NCI-H1105 (cell line): ENCODE results near the gene CST6.
"Not testable (repeated sequence)": the region's sequence is repeated elsewhere in the genome, so short reads cannot be mapped to it uniquely, and the experiment has no call there.

Source experiments
- DNase-seq: peaks from one replicate; lab custom pipeline; 2025; lab: John Stamatoyannopoulos, UW

CST6 gene

GRCh38 chr11:65983589-65983987, 28.2 kb upstream of the CST6 start:
- no peak for DNase-seq

GRCh38 chr11:65987336-65987735, 24.5 kb upstream of the CST6 start:
- DNase-seq, result no peak

DNA sequence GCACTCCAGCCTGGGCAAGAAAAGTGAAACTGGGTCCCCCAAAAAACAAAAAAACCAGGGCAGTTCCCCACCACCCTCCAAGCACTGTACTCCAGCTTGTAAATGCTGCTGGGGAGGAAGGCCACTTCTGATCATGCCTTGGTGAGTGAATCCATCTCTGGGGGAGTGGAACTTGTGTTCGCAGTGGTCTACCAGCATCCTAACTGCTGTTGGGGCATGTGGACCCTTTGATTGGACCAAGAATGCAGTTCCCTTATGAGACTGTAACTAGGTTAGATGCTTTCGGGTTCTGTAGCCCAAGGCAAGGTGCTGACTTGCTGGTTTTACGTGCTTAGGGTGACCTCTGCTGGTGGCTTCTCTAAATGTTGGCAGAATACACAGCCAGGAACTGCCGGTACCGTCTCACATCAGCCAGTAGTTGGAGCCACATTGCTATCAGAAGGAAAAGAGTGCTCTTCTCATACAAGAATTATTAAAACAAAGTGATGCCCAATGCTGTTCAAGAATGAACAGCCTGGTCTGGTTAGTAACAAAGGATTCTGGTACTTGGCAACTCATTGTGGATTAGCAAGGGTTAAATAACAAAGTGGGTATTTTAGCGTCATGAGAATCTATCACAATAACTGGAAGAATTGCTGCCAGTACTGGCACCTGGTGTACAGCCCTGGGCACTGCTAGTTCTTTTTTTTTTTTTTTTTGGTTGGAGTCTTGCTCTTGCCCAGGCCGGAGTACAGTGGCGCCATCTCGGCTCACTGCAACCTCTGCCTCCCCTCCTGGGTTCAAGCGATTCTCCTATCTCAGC, 22.8 kb upstream of the CST6 start:
- peak; percentile 83 for DNase-seq

- no peak for DNase-seq
Observed at GRCh38 chr11:65992056-65992455, 19.8 kb upstream of the CST6 start.

DNA sequence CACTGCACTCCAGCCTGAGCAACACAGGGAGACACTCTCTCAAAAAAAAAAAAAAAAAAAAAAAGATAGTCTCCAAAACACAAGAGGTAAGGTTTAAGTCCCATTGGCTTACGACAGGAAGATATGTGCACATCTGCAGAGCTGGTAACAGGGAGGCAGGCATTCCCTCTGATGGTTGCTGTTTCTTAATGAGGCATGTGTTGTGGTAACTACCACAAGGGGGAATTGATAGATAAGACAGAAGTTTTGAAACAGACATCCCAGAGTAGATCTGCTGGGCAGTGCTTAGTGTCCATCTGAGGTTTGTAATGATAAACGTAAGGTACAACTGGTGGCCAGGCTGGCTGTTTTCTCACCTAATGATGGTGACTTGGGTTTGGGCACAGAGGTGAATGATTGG, 14.5 kb upstream of the CST6 start:
- no peak for DNase-seq

DNA sequence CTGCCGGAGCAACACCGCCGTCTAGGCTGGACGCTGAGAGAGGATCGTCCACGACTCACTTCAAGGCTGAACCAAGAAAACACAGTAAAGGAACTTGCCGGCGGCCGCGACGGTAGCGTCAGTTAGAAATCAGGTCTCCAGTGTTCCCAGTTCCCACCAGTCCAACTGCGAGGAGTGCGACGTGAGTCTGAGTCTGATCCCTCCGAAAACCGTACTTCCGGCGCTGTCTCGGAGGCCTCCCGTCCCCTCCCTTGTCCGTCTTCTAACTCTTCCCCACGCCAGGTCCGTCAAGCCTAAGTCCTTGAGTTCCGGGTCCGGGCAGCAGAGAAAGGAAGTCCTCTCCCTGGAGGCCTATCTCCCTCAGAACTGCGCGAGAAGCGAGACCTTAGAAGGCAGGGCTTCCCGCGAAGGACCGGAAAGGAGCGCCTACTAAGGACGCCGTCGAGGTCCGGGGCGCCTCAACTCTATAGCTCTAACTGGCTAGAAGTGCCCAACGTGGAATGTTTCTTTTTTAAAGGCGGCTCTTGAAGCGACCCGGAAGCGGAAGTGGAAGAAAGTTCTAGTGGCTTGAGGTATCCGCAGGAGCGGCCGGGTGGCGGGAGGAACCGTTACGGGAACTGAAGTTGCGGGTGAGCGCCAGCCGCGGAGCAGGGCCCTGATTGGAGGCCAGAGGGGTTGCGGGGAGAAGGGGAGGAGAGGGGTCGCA, 9.7 kb upstream of the CST6 start, which contains the start of the genes BANF1 and EIF1AD:
Gene BANF1, plus strand, starts transcription at position 562 of the 706 bp plus-strand sequence. CDS start 748 bp downstream, outside the sequence.
Gene EIF1AD, minus strand, starts transcription at position 216 of the 706 bp plus-strand sequence. CDS start 1,768 bp downstream, outside the sequence.
- DNase-seq, result peak; percentile 99

DNA sequence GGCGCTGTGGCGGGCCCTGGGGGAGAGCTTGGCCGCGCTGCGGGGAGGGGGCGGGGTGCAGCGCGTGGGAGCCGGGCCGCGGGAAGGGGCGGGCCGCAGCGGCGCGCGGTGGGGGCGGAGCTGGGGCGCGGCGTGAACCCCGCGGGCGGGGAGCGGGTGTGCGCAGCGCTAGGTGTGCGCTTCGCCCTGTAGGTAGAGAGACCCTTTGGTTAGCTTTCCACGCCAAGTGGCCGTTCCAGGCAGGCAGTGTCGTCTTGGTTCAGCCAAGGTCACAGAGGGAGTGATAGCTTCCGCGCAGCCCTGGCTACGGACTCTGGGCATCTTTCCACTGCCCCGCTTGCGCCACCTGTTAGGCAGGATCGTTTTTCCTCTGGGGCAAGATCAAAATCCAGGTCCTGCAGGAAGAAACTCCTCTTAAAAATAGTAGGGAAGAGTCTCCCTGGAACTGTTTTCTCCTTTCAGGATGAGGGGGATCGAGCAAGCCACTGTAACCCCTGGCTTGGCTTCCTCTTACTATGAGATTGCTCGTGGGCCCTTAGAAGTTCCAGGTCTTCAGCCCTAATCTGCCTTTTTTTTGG, 9.1 kb upstream of the CST6 start:
- no peak for DNase-seq

GRCh38 chr11:66003291-66003690, 8.5 kb upstream of the CST6 start:
- no peak for DNase-seq

DNA sequence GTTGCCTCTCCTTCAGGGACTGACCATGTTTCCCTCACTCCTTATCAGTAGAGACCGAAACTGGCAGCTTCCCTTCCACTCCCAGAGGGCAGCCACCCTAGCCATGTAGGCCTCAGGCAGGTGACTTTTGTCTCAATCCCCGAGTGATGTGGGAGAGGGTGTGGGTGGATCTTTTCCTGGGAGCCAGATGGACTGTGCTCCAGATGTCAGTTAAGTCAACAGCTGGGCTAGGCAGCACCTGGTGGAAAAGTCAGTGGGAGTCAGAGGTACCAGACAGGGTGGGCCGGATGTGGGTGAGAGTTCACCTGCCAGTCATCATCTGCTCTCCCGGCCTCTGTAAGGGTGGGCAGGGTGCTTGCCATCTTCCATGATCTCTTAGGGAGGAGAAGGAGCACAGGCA, 7.6 kb upstream of the CST6 start:
- no peak for DNase-seq

- DNase-seq, result no peak
Observed at GRCh38 chr11:66006134-66006890, 5.5 kb upstream of the CST6 start.

DNA sequence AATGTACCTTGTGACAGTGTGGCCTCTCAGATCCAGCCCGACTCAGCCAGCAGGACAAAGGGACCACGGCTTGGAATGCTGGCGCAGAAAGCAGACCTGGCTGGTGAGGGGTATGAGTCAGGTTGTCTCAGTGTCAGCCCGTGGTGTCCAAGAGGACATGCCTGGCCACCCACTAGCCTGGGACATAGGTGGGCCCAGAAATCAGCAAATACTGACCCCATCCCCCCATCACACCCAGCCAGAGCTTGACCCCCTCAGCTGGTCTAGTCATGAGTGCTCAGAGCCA, 5.0 kb upstream of the CST6 start:
- no peak for DNase-seq

DNA sequence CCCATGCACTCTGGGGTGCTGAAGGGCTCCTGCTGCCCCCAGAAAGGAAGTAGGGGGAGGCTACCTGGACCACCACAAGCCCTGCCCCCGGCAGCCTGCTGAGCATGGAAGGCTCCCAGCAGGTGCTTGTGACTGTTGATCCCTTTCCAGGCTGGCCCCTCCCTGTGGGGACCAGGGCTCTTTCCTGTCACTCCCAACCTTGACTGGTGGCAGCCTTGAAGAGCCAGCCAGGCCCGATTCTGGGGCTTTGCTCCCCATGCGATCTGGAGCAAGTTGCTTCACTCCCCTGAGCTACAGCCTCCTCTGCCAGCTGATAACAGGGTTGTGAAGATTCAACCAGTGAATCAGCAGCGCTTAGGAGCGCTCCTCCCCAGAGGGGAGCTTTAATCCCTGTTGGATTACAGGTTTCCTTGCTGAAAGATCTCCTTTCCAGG, 4.6 kb upstream of the CST6 start:
- DNase-seq, result no peak

DNA sequence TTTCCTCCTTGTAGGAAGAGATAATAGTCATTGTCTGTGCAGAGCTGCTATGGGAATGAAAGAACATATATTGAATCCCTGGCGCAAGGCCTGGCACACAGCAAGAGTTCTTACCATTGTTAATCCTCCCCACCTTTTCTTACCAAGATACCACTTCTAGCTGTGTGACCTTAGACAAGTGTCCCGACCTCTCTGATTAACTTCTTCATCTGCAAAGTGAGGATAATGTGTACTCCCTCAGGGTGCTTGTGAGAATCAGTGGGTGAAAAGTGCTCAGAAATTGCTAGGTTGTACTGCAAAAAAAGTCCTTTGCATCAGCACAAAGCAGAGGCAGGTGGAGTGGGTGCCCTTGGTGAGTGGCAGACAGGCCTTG, 3.7 kb upstream of the CST6 start:
- DNase-seq, result no peak

DNA sequence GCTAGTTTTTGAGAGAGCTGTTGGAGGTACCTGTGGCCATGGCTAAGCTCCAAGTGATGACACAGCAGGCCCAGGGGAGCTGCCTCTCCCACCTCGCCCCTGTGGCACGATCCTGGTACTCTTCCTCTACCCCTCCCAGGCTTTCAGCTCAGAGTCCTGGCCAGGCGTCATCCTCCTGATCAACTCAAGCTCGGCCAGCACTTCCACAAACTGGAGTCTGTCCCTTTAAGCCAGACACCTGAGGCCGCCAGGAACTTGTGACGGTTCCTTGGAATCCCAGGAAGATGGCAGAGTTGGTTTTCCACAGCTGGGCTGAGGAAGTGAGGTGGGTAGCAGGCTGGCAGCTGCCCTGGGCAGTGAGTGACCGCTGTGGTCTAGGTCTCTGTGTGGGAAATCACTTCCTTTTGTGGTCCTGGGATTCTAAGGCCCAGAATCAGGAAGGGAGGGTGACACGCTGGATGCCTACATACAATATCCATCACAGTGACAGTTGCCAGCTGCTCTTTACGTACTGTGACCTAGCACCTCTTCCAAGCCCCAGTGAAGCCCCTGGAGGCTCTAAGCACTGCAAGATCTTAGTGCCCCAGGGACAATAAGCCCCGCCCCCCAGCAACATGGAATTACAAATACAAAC, 3.2 kb upstream of the CST6 start:
- no peak for DNase-seq

DNA sequence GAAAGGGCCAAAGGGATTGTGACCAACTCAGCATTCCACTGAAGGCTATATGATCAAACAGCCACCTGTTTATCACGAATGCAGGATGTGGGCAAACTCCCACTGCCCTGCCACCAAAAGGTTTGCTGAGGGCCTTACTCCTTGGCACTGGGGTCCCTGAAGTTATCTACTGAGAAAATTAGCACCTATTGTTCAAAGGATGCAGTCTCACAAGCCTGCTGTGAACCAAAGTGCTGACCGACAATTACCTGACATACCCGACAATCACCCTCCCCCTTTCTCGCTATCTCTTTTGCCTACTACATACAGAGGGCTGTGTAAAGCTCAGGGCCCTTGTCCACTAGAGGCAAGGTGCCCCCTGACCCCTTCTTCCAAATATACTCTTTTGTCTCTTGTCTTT, 1.8 kb upstream of the CST6 start:
- not testable (repeated sequence) for DNase-seq

DNA sequence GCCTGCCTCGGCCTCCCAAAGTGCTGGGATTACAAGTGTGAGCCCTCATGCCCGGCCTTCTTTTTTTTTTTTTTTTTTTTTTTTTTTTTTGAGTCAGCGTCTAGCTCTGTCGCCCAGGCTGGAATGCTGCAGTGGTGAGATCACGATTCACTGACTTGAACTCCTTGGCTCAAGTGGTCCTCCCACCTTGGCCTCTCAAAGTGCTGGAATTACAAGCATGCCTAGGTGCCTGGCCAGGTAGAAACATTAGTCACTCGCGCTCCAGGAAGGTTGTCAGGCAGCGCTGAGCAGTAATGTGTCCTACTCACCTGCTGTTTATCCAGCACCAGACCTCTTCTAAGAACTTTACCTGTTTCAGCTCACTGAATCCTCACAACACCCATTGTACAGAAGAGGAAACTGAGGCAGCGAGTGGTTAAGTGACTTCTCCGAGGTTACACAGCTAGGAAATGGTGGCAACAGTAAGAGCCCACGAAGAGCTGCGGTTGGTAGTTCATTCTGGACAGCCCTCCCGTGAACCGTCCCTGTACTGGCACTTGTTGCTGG, 496 bp upstream of the CST6 start:
- no peak for DNase-seq

DNA sequence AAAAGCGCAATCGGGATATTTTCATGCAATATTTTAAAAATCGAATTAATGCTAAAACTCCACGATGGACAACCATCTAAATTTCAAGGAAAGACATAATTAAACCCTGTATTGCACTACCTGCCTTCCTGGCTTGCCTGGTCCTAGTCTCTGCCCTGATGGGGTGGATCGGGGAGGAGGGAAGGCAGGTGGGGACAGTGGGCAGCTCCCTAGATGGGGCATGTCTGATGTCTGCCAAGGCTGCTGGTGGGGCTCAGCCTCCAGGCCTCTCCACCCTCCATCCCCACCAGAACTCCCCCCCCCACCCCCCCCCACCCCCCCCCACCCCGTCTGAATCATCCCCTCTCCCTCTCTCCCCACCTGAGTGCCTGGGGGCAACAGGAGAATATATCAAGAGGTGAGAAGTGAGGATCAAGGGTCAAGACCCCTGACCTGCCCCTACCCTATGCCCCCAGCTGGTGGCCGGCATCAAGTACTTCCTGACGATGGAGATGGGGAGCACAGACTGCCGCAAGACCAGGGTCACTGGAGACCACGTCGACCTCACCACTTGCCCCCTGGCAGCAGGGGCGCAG, 650 bp downstream of the CST6 start:
- DNase-seq, result no peak

DNA sequence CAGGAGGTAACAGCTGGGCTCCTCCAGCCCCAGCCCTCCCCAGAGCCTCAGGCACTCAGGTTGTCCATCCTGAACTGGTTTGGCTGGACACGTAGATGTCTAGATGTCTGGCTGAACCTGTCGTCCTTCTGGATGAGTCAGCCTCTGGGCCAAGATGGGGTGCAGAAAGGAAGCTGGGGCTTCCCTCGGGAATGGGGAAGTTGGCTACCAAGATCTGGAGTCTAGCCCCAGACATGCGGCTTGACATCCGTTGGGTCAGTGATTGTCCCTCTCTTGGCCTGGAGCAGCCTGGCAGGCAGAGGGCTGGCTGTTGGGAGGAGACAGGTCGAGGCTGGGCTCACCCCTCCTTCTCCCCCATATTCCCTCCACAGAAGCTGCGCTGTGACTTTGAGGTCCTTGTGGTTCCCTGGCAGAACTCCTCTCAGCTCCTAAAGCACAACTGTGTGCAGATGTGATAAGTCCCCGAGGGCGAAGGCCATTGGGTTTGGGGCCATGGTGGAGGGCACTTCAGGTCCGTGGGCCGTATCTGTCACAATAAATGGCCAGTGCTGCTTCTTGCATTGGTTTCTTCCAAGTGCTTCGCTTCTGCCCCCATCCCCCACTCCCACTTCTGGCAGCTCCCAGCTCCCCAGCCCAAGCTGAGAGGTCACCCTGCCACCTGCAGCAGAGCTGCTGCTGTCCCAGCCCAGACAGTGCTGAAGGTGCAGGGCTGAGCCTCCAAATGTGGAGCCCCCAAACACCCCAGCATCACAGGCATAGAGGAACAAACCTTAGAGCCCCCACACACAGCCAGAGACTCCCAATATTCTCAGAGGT, 1.3 kb downstream of the CST6 start:
- DNase-seq, result no peak

DNA sequence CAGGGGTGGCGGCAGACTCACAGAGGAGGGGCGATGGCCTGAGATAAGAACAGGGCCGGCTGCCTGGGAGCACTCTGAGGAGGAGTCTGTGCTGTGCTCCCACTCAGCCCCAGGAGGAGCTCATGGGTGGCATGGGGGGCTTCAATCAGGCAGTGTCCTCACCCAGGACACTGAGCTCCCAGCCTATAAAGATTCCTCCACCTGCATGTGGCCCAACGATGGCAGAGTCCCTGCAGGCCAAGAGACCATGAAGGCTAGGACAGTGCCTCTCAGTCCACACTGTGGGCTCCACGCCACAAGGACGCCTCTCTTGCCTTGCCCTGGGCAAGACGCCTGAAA, 1.9 kb downstream of the CST6 start:
- no peak for DNase-seq

- no peak for DNase-seq
Observed at GRCh38 chr11:66014804-66015453, 3.1 kb downstream of the CST6 start.
